ENCODE results near the gene DCTD.

The DCTD gene

GRCh38 chr4:182859730-182860129, 57.5 kb downstream of the DCTD start:
- no peak overlapping the region for H3K27ac ChIP-seq
- TF ChIP-seq CTCF (conservative IDR thresholded peaks at IDR 0.05) (no peak), ZFX (IDR thresholded peaks at IDR 0.05) (no peak)

- TF ChIP-seq ZFX (IDR thresholded peaks at IDR 0.05) (no peak), CTCF (conservative IDR thresholded peaks at IDR 0.05) (no peak)
- no peak overlapping the region for H3K27ac ChIP-seq
Measured at GRCh38 chr4:182858711-182859110, 58.5 kb downstream of the DCTD start.

GRCh38 chr4:182856862-182857261, 60.3 kb downstream of the DCTD start:
- no peak overlapping the region for H3K27ac ChIP-seq
- TF ChIP-seq CTCF (conservative IDR thresholded peaks at IDR 0.05): no peak
- no peak for TF ChIP-seq ZFX (IDR thresholded peaks at IDR 0.05)

GRCh38 chr4:182855877-182856276, 61.3 kb downstream of the DCTD start:
- no peak overlapping the region for H3K27ac ChIP-seq

GRCh38 chr4:182855312-182855711, 61.9 kb downstream of the DCTD start:
- TF ChIP-seq ZFX (IDR thresholded peaks at IDR 0.05) (no peak), CTCF (conservative IDR thresholded peaks at IDR 0.05) (no peak)
- H3K27ac ChIP-seq: no peak overlapping the region

More at GRCh38 chr4:182855877-182856276, 61.3 kb downstream of the DCTD start:
- TF ChIP-seq ZFX (IDR thresholded peaks at IDR 0.05) (no peak), CTCF (conservative IDR thresholded peaks at IDR 0.05) (no peak)

- TF ChIP-seq ZFX (IDR thresholded peaks at IDR 0.05): no peak
- TF ChIP-seq CTCF (conservative IDR thresholded peaks at IDR 0.05): no peak
- H3K27ac ChIP-seq: no peak overlapping the region
Measured at GRCh38 chr4:182854466-182854865, 62.7 kb downstream of the DCTD start.

- TF ChIP-seq CTCF (conservative IDR thresholded peaks at IDR 0.05) (no peak), ZFX (IDR thresholded peaks at IDR 0.05) (no peak)
Measured at GRCh38 chr4:182853731-182854330, 63.4 kb downstream of the DCTD start.

More at GRCh38 chr4:182853731-182854330, 63.4 kb downstream of the DCTD start:
- H3K27ac ChIP-seq: no peak overlapping the region

Measured in C4-2B (cell line).